Liver (tissue), 9 donors: ENCODE data around the gene PIEZO1. TPM values are rescaled to one million over a fixed set of nuclear protein-coding genes. Genes with fewer than 3 reads are reported as not detected.

Source experiments
- DNase-seq: peaks from one replicate; pipeline ENCODE4 v3.0.0-alpha.2; 2017; ENCODE audit warnings: low spot score
- H3K27ac ChIP-seq, 2 donors: one replicate each; pipeline ENCODE4 v1.7.0; 2013; ENCODE audit warnings: inconsistent platforms in 2 of 2, low read length in 2 of 2, control low read depth in 1 of 2, low read depth in 1 of 2, mild to moderate bottlenecking in 1 of 2
- H3K27me3 ChIP-seq, 4 donors: one replicate each; pipeline versions ENCODE4 v1.6.1 to v1.7.0; 2013; ENCODE audit warnings: low read length in 3 of 4, inconsistent platforms in 1 of 4, mild to moderate bottlenecking in 1 of 4, moderate library complexity in 1 of 4; ENCODE audit not compliant: control insufficient read depth in 4 of 4, insufficient read depth in 4 of 4
- H3K36me3 ChIP-seq, 4 donors: one replicate each; pipeline versions ENCODE4 v1.6.1 to v1.7.0; 2013; ENCODE audit warnings: low read length in 3 of 4, mild to moderate bottlenecking in 3 of 4, low read depth in 1 of 4, moderate library complexity in 1 of 4; ENCODE audit not compliant: control insufficient read depth in 4 of 4, insufficient read depth in 3 of 4
- H3K4me1 ChIP-seq, 4 donors: one replicate each; pipeline versions ENCODE4 v1.6.1 to v1.7.0; 2013; ENCODE audit warnings: low read length in 3 of 4, mild to moderate bottlenecking in 3 of 4, moderate library complexity in 1 of 4; ENCODE audit not compliant: control insufficient read depth in 4 of 4, insufficient read depth in 4 of 4
- H3K4me3 ChIP-seq, 3 donors: one replicate each; pipeline versions ENCODE4 v1.6.1 to v1.7.0; 2013; ENCODE audit warnings: low read length in 3 of 3, control low read depth in 1 of 3, low read depth in 1 of 3, mild to moderate bottlenecking in 1 of 3
- H3K9ac ChIP-seq, 2 donors: one replicate each; pipeline ENCODE4 v1.7.0; 2013; ENCODE audit warnings: low read length in 2 of 2, mild to moderate bottlenecking in 2 of 2, moderate library complexity in 2 of 2, control low read depth in 1 of 2, low read depth in 1 of 2
- H3K9me3 ChIP-seq, 4 donors: one replicate each; pipeline versions ENCODE4 v1.6.1 to v1.7.0; 2013; ENCODE audit warnings: low read length in 3 of 4; ENCODE audit not compliant: control insufficient read depth in 4 of 4
- EGR1 ChIP-seq, 2 donors: IDR thresholded peaks; 2 replicates each; pipeline ENCODE4 v1.6.1; 2016 to 2018; ENCODE audit warnings: antibody characterized with exemption in 2 of 2, low read depth in 2 of 2
- FOXA1 ChIP-seq: IDR thresholded peaks from 2 replicates; pipeline ENCODE4 v1.6.1; 2016; ENCODE audit warnings: antibody characterized with exemption
- FOXA2 ChIP-seq: IDR thresholded peaks from 2 replicates; pipeline ENCODE4 v1.6.1; 2016; ENCODE audit warnings: antibody characterized with exemption
- GABPA ChIP-seq, 2 donors: IDR thresholded peaks in 1 of 2; conservative IDR thresholded peaks in 1 of 2; 2 replicates each; pipeline ENCODE4 v1.6.1; 2016; ENCODE audit warnings: antibody characterized with exemption in 2 of 2, mild to moderate bottlenecking in 1 of 2, moderate library complexity in 1 of 2
- HNF4A ChIP-seq, 2 donors: conservative IDR thresholded peaks; 2 replicates each; pipeline ENCODE4 v1.6.1; 2016; ENCODE audit warnings: antibody characterized with exemption in 2 of 2, mild to moderate bottlenecking in 2 of 2
- HNF4G ChIP-seq: IDR thresholded peaks from 2 replicates; pipeline ENCODE4 v1.6.1; 2016; ENCODE audit warnings: antibody characterized with exemption
- JUND ChIP-seq, 2 donors: IDR thresholded peaks; 2 replicates each; pipeline ENCODE4 v1.6.1; 2016; ENCODE audit warnings: antibody characterized with exemption in 2 of 2
- NR2F2 ChIP-seq: IDR thresholded peaks from 2 replicates; pipeline ENCODE4 v1.6.1; 2016; ENCODE audit warnings: antibody characterized with exemption
- RAD21 ChIP-seq, 2 donors: IDR thresholded peaks; 2 replicates each; pipeline ENCODE4 v1.6.1; 2016; ENCODE audit warnings: antibody characterized with exemption in 2 of 2, mild to moderate bottlenecking in 2 of 2
- REST ChIP-seq: IDR thresholded peaks from 2 replicates; pipeline ENCODE4 v1.6.1; 2016; ENCODE audit warnings: antibody characterized with exemption, mild to moderate bottlenecking
- RXRA ChIP-seq, 2 donors: IDR thresholded peaks; 2 replicates each; pipeline ENCODE4 v1.6.1; 2017 to 2018; ENCODE audit warnings: antibody characterized with exemption in 2 of 2, mild to moderate bottlenecking in 1 of 2
- SP1 ChIP-seq: IDR thresholded peaks from 2 replicates; pipeline ENCODE4 v1.6.1; 2018; ENCODE audit warnings: antibody characterized with exemption, mild to moderate bottlenecking
- TAF1 ChIP-seq: conservative IDR thresholded peaks from 2 replicates; pipeline ENCODE4 v1.6.1; 2016; ENCODE audit warnings: antibody characterized with exemption, mild to moderate bottlenecking
- YY1 ChIP-seq: IDR thresholded peaks from 2 replicates; pipeline ENCODE4 v1.6.1; 2016; ENCODE audit warnings: antibody characterized with exemption, mild to moderate bottlenecking
- whole genome bisulfite sequencing: extraction: QIAGEN DNeasy Blood & Tissue Kit; methylation state at CpG from one replicate; pipeline ENCODE4 v1.1.7; 2013; 5-methylcytosine and 5-hydroxymethylcytosine counted together
- polyA plus RNA-seq, 2 donors: library from polyadenylated mRNA; stranded (reverse) in 1 of 2; unstranded in 1 of 2; fragments of 200-250 nt in 1 of 2; fragments of >200 nt in 1 of 2; fragmentation: Nextera tagmentation in 1 of 2; extraction: Ambion mirVana in 1 of 2; gene quantifications; one replicate each; pipeline versions ENCODE4 v1.2.1 to v1.2.3, GENCODE V29; 2013 to 2015
- total RNA-seq, 2 donors: library from RNA; depleted of rRNA; stranded (reverse); fragments of >200 nt; gene quantifications; one replicate each; pipeline ENCODE4 v1.2.3, GENCODE V29; 2014
- TF ChIP-seq, protein P1 (sequence below): IDR thresholded peaks from 2 replicates; pipeline ENCODE4 v1.6.1; 2016; ENCODE audit warnings: antibody characterized with exemption
- TF ChIP-seq, protein P2 (sequence below): IDR thresholded peaks from 2 replicates; pipeline ENCODE4 v1.6.1; 2016; ENCODE audit warnings: antibody characterized with exemption
- TF ChIP-seq, protein P3 (sequence below): IDR thresholded peaks from 2 replicates; pipeline ENCODE4 v1.6.1; 2016; ENCODE audit warnings: antibody characterized with exemption
- TF ChIP-seq, protein P4 (sequence below): fragments of 150-350 bp; IDR thresholded peaks from 2 replicates; pipeline ENCODE4 v1.5.1; 2017; ENCODE audit warnings: improper control_type of control experiment, low read depth, low read length; ENCODE audit not compliant: missing input control
- donor health status: healthy.
- donor health status: healthy.
- donor health status: healthy.
- donor health status: healthy.
- donor health status: healthy.

The PIEZO1 gene
- total and polyA plus RNA-seq, 4 donors = 15.3 to 74.7 (median 59.2) TPM

DNA sequence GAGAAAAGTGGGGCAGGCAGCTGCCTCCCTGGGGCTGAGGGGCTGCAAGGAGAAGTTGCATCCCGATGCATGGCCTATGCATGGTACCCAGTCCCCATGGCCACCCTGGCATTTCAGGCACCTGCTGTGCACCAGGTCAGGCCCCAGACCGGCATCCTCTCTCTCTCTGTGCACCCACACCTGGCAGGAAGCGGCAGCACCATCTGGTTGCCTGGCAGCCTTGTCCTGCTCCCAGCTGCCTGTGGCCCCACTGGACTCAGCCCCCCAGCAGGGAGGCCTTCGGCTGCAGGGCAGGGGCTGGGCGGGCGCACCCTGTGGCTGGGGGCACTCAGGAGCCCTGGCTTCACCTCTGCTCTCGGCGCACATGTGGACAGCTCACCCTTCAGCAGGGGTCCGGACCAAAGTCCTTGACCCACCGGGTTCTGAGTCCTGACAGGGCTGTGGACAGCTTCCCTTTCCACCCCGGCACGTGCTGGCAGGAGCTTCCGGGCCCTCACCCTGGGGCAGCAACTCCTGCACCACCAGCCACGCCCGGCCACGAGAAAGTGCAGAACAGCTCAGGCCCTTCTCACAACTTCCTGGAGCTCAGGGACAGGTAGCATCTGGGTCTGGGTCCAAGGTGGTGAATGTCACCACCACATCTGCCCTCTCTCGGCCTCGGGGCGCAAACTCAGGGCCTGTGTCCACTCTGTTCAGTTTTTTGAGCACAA lies 42.0 kb downstream of the PIEZO1 start:
- TF ChIP-seq, protein P1, sequence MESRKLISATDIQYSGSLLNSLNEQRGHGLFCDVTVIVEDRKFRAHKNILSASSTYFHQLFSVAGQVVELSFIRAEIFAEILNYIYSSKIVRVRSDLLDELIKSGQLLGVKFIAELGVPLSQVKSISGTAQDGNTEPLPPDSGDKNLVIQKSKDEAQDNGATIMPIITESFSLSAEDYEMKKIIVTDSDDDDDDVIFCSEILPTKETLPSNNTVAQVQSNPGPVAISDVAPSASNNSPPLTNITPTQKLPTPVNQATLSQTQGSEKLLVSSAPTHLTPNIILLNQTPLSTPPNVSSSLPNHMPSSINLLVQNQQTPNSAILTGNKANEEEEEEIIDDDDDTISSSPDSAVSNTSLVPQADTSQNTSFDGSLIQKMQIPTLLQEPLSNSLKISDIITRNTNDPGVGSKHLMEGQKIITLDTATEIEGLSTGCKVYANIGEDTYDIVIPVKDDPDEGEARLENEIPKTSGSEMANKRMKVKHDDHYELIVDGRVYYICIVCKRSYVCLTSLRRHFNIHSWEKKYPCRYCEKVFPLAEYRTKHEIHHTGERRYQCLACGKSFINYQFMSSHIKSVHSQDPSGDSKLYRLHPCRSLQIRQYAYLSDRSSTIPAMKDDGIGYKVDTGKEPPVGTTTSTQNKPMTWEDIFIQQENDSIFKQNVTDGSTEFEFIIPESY = no peak
- TF ChIP-seq FOXA1 = no peak
- TF ChIP-seq EGR1 (IDR thresholded peaks at IDR 0.05; ENCODE audit: low read depth in 2 of 2) = no peak
- no peak for TF ChIP-seq RAD21 (IDR thresholded peaks at IDR 0.05)
- TF ChIP-seq NR2F2 = no peak
- TF ChIP-seq FOXA2 = no peak
- TF ChIP-seq REST = no peak
- TF ChIP-seq, protein P2, sequence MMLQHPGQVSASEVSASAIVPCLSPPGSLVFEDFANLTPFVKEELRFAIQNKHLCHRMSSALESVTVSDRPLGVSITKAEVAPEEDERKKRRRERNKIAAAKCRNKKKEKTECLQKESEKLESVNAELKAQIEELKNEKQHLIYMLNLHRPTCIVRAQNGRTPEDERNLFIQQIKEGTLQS = no peak
- TF ChIP-seq, protein P3, sequence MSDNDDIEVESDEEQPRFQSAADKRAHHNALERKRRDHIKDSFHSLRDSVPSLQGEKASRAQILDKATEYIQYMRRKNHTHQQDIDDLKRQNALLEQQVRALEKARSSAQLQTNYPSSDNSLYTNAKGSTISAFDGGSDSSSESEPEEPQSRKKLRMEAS = no peak
- TF ChIP-seq SP1 = no peak
- TF ChIP-seq HNF4A (conservative IDR thresholded peaks at IDR 0.05) = no peak
- no peak for TF ChIP-seq YY1
- TF ChIP-seq GABPA (IDR thresholded peaks at IDR 0.05 in 1 of 2, conservative IDR thresholded peaks at IDR 0.05 in 1 of 2) = no peak
- no peak for TF ChIP-seq HNF4G
- TF ChIP-seq, protein P4, sequence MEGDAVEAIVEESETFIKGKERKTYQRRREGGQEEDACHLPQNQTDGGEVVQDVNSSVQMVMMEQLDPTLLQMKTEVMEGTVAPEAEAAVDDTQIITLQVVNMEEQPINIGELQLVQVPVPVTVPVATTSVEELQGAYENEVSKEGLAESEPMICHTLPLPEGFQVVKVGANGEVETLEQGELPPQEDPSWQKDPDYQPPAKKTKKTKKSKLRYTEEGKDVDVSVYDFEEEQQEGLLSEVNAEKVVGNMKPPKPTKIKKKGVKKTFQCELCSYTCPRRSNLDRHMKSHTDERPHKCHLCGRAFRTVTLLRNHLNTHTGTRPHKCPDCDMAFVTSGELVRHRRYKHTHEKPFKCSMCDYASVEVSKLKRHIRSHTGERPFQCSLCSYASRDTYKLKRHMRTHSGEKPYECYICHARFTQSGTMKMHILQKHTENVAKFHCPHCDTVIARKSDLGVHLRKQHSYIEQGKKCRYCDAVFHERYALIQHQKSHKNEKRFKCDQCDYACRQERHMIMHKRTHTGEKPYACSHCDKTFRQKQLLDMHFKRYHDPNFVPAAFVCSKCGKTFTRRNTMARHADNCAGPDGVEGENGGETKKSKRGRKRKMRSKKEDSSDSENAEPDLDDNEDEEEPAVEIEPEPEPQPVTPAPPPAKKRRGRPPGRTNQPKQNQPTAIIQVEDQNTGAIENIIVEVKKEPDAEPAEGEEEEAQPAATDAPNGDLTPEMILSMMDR = no peak
- no peak for TF ChIP-seq TAF1
- no peak for TF ChIP-seq JUND (IDR thresholded peaks at IDR 0.05)
- TF ChIP-seq RXRA (IDR thresholded peaks at IDR 0.05) = no peak
- Histone ChIP-seq H3K9me3 (no peaks in the 10 kb centered on the region), H3K27ac (no peak overlapping the region), H3K27me3 (no peaks in the 10 kb centered on the region), H3K4me3 (no peak overlapping the region), H3K4me1 (peaks cover 0 to 15% (median 6%) of the 10 kb centered on the region in 4 donors), H3K9ac (no peak overlapping the region), H3K36me3 (peaks cover 0 to 15% (median 8%) of the 10 kb centered on the region in 4 donors)
- no peak for DNase-seq
- 81% methylated on average over 19 of the region's 19 CpGs for WGBS
